Measurements from ENCODE around the gene TSPAN16. TPM values are rescaled to one million over a fixed set of nuclear protein-coding genes. Genes with fewer than 3 reads are reported as not detected.

The TSPAN16 gene
- total RNA-seq, 1 experiment from 2014 or later: not detected

DNA sequence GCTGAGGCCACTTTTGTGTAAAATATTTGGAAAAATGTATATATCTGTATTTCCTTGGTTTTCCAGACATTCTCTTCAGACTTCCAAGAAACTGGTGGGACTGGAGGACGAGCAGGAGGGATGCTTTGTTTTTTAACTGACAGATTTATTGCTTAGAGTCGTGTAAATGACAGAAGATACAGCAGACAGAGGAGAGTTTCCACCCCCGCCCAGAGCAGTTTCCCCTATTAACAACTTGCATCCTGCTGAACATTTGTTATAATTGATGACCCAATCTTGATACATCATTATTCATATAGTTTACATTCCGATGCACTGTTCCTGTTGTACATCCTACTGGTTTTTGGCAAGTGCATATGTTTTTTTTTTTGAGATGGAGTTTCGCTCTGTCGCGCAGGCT, 26.6 kb upstream of the TSPAN16 start:
- no peak overlapping the region for H3K4me3 Mint-ChIP-seq (ENCODE audit: unreplicated experiment)
- H3K4me1 ChIP-seq: peaks cover 41% of the 10 kb centered on the region
- no peaks in the 10 kb centered on the region for H3K27me3 ChIP-seq (replicated peaks; ENCODE audit: control insufficient read depth, insufficient read depth, low read length)
- no TSS peak for BruUV-seq (replicated peaks)
- no peak overlapping the region for H3K27ac Mint-ChIP-seq (ENCODE audit: unreplicated experiment)
- H3K4me1 Mint-ChIP-seq (ENCODE audit: low read depth, unreplicated experiment): peaks cover 42% of the 10 kb centered on the region
- CTCF ChIA-PET: no interaction called here
- no peak for DNase-seq
- TF ChIP-seq CTCF (IDR thresholded peaks at IDR 0.05; ENCODE audit: insufficient read depth in 1 of 2, low read depth in 1 of 2, low read length in 1 of 2, severe bottlenecking in 1 of 2, unreplicated experiment in 1 of 2): no peak
- H3K36me3 ChIP-seq (ENCODE audit: control insufficient read depth, insufficient read depth, low read length): no peaks in the 10 kb centered on the region
- H3K4me3 ChIP-seq (ENCODE audit: low read depth, low read length): no peak overlapping the region
- peaks cover 22% of the 10 kb centered on the region for H3K36me3 Mint-ChIP-seq (ENCODE audit: insufficient read depth, unreplicated experiment)
- H3K9me3 ChIP-seq: no peaks in the 10 kb centered on the region
- intact Hi-C loops (cut with micrococcal nuclease; ENCODE audit: unreplicated experiment): no loop called here
- H3K27me3 Mint-ChIP-seq (ENCODE audit: insufficient read depth, unreplicated experiment): no peaks in the 10 kb centered on the region
- POLR2A ChIA-PET: no interaction called here
- H3K9me3 Mint-ChIP-seq (ENCODE audit: unreplicated experiment): no peaks in the 10 kb centered on the region

DNA sequence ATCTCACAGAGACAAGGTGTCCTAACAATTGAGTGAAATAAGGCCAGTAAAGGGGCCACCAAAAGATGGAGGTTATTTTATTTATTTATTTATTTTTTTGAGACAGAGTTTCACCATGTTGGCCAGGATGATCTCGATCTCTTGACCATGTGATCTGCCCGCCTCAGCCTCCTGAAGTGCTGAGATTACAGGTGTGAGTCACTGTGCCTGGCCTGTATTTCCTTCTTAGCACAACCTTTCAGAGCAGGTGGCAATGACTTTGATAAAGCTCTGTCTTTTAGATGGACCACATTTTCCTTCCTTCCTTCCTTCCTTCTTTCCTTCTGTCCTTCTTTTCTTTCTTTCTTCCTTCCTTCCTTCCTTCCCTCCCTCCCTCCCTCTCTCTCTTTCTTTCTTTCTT, 22.7 kb upstream of the TSPAN16 start:
- no peak for TF ChIP-seq CTCF (IDR thresholded peaks at IDR 0.05; ENCODE audit: insufficient read depth in 1 of 2, low read depth in 1 of 2, low read length in 1 of 2, severe bottlenecking in 1 of 2, unreplicated experiment in 1 of 2)
- H3K4me3 Mint-ChIP-seq (ENCODE audit: unreplicated experiment): no peak overlapping the region
- no peak for DNase-seq
- intact Hi-C loops (cut with micrococcal nuclease; ENCODE audit: unreplicated experiment): no loop called here
- H3K4me1 ChIP-seq: peaks cover 31% of the 10 kb centered on the region
- H3K27me3 Mint-ChIP-seq (ENCODE audit: insufficient read depth, unreplicated experiment): no peaks in the 10 kb centered on the region
- CTCF ChIA-PET: interaction anchor here (1.0 to 1.4 kb wide), 4 partner anchors 11 to 108 kb away, joined by 3 to 5 read pairs (median 4); partner anchors contain the start of gene DOCK6
- H3K27ac Mint-ChIP-seq (ENCODE audit: unreplicated experiment): peak overlapping the region; percentile 72
- peaks cover 6% of the 10 kb centered on the region for H3K36me3 Mint-ChIP-seq (ENCODE audit: insufficient read depth, unreplicated experiment)
- H3K27me3 ChIP-seq (replicated peaks; ENCODE audit: control insufficient read depth, insufficient read depth, low read length): no peaks in the 10 kb centered on the region
- BruUV-seq (replicated peaks): no TSS peak
- H3K9me3 Mint-ChIP-seq (ENCODE audit: unreplicated experiment): no peaks in the 10 kb centered on the region
- POLR2A ChIA-PET: no interaction called here
- no peaks in the 10 kb centered on the region for H3K36me3 ChIP-seq (ENCODE audit: control insufficient read depth, insufficient read depth, low read length)
- H3K4me3 ChIP-seq (ENCODE audit: low read depth, low read length): no peak overlapping the region
- H3K4me1 Mint-ChIP-seq (ENCODE audit: low read depth, unreplicated experiment): peaks cover 23% of the 10 kb centered on the region
- no peaks in the 10 kb centered on the region for H3K9me3 ChIP-seq

DNA sequence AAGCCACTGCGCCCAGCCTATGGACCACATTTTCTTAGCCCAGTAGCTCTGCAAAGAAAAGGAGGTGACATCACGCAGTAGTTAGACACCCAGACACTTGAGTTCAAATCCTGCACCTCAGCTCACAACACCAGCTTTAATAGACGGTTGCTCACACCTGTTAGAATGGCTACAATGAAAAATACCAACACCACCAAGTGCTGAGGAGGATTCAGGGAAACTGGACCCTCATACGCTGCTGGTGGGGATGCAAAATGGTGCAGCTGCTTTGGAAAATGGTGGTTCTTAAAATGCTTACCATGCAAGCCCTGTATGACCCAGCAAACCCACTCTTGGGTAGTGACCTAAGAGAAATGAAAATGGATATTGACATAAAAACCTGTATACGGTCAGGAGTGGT, 22.0 kb upstream of the TSPAN16 start:
- H3K4me1 ChIP-seq: peaks cover 31% of the 10 kb centered on the region
- H3K27me3 Mint-ChIP-seq (ENCODE audit: insufficient read depth, unreplicated experiment): no peaks in the 10 kb centered on the region
- H3K27ac Mint-ChIP-seq (ENCODE audit: unreplicated experiment): peak overlapping the region; percentile 72
- H3K9me3 Mint-ChIP-seq (ENCODE audit: unreplicated experiment): no peaks in the 10 kb centered on the region
- H3K36me3 ChIP-seq (ENCODE audit: control insufficient read depth, insufficient read depth, low read length): no peaks in the 10 kb centered on the region
- H3K4me3 ChIP-seq (ENCODE audit: low read depth, low read length): no peak overlapping the region
- H3K9me3 ChIP-seq: no peaks in the 10 kb centered on the region
- TF ChIP-seq CTCF (IDR thresholded peaks at IDR 0.05; ENCODE audit: insufficient read depth in 1 of 2, low read depth in 1 of 2, low read length in 1 of 2, severe bottlenecking in 1 of 2, unreplicated experiment in 1 of 2): no peak
- no peaks in the 10 kb centered on the region for H3K27me3 ChIP-seq (replicated peaks; ENCODE audit: control insufficient read depth, insufficient read depth, low read length)
- no peak for DNase-seq
- BruUV-seq (replicated peaks): no TSS peak
- intact Hi-C loops (cut with micrococcal nuclease; ENCODE audit: unreplicated experiment): no loop called here
- peaks cover 6% of the 10 kb centered on the region for H3K36me3 Mint-ChIP-seq (ENCODE audit: insufficient read depth, unreplicated experiment)
- ChIA-PET POLR2A (no interaction called here), CTCF (interaction anchor here (1.1 to 1.4 kb wide), 2 partner anchors 49 to 107 kb away, joined by 4 to 5 read pairs; no protein-coding TSS in a partner anchor)
- peaks cover 19% of the 10 kb centered on the region for H3K4me1 Mint-ChIP-seq (ENCODE audit: low read depth, unreplicated experiment)
- no peak overlapping the region for H3K4me3 Mint-ChIP-seq (ENCODE audit: unreplicated experiment)

All from Caco-2 (cell line).